ENCODE results near the gene LGI4. TPM values are rescaled to one million over a fixed set of nuclear protein-coding genes. Genes with fewer than 3 reads are reported as not detected.
"Not testable (repeated sequence)": the region's sequence is repeated elsewhere in the genome, so short reads cannot be mapped to it uniquely, and the experiment has no call there.

The LGI4 gene
- polyA plus RNA-seq, 2 of the 4 experiments (the other 2 are of a cell fraction): 0.06 to 0.09 TPM

DNA sequence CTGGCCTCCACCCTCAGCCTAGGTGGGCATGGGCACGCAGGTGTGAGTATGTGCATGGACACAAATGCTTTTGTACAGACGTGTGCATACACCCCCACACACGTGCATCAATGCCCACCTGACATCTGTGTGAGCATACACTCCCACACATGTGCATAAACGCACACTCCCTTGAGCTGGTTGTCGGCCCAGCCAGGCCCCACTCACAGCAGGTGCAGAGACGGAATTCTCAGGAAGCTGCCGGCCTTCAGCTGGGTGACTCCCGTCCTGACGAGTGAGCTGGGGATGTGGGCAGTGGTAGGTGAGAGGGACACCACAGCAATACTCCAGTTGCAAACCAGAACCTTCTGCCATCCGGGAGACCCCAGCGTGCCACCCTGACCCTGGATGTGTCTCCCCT is 1.0 kb downstream of the LGI4 start:
- 30% methylated on average over 11 of the region's 11 CpGs for WGBS (ENCODE audit: missing lambda C conversion rate)
- H3K27ac ChIP-seq: no peak overlapping the region
- CTCF ChIA-PET: interaction anchor here (0.5 to 11.0 kb wide), 12 partner anchors 9 to 161 kb away, joined by 3 to 148 read pairs (median 50); partner anchors contain the start of genes FXYD3 and FXYD5
- H3K4me1 ChIP-seq: peaks cover 8% of the 10 kb centered on the region; the same call in 2 of the 3 replicates
- ATAC-seq: no peak
- H3K9me3 ChIP-seq: no peaks in the 10 kb centered on the region
- no peak overlapping the region for H3K4me3 ChIP-seq
- FAIRE-seq: no peak
- DNase-seq (ENCODE audit: low read depth in 1 of 2, low spot score in 1 of 2): no peak
- H3K4me2 ChIP-seq: no peak overlapping the region
- POLR2A ChIA-PET: no interaction called here
- no peak for TF ChIP-seq BHLHE40 (IDR thresholded peaks at IDR 0.05; ENCODE audit: low read depth, low read length)
- TF ChIP-seq MYC (IDR thresholded peaks at IDR 0.05; ENCODE audit: borderline replicate concordance, low read length): no peak
- no peak for TF ChIP-seq KDM5A (IDR thresholded peaks at IDR 0.05)
- no peak for TF ChIP-seq SMC3 (IDR thresholded peaks at IDR 0.05)
- TF ChIP-seq, protein P1, sequence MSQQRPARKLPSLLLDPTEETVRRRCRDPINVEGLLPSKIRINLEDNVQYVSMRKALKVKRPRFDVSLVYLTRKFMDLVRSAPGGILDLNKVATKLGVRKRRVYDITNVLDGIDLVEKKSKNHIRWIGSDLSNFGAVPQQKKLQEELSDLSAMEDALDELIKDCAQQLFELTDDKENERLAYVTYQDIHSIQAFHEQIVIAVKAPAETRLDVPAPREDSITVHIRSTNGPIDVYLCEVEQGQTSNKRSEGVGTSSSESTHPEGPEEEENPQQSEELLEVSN (IDR thresholded peaks at IDR 0.05; ENCODE audit: borderline replicate concordance, low read depth): no peak
- no peak for TF ChIP-seq RFX5 (IDR thresholded peaks at IDR 0.05)
- no peak for TF ChIP-seq SREBF2 (IDR thresholded peaks at IDR 0.05)
- TF ChIP-seq, protein P2, sequence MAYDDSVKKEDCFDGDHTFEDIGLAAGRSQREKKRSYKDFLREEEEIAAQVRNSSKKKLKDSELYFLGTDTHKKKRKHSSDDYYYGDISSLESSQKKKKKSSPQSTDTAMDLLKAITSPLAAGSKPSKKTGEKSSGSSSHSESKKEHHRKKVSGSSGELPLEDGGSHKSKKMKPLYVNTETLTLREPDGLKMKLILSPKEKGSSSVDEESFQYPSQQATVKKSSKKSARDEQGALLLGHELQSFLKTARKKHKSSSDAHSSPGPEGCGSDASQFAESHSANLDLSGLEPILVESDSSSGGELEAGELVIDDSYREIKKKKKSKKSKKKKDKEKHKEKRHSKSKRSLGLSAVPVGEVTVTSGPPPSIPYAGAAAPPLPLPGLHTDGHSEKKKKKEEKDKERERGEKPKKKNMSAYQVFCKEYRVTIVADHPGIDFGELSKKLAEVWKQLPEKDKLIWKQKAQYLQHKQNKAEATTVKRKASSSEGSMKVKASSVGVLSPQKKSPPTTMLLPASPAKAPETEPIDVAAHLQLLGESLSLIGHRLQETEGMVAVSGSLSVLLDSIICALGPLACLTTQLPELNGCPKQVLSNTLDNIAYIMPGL (CRISPR knock-in tag; IDR thresholded peaks at IDR 0.05; ENCODE audit: borderline replicate concordance): no peak
- TF ChIP-seq, protein P3, sequence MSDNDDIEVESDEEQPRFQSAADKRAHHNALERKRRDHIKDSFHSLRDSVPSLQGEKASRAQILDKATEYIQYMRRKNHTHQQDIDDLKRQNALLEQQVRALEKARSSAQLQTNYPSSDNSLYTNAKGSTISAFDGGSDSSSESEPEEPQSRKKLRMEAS (IDR thresholded peaks at IDR 0.05): no peak
- TF ChIP-seq HOXA7 (CRISPR knock-in tag; IDR thresholded peaks at IDR 0.05): no peak
- no peak for TF ChIP-seq TFCP2L1 (CRISPR knock-in tag; IDR thresholded peaks at IDR 0.05)
- TF ChIP-seq CHD4 (IDR thresholded peaks at IDR 0.05; ENCODE audit: borderline replicate concordance): no peak
- TF ChIP-seq NR3C1 (IDR thresholded peaks at IDR 0.05): no peak
- TF ChIP-seq, protein P4, sequence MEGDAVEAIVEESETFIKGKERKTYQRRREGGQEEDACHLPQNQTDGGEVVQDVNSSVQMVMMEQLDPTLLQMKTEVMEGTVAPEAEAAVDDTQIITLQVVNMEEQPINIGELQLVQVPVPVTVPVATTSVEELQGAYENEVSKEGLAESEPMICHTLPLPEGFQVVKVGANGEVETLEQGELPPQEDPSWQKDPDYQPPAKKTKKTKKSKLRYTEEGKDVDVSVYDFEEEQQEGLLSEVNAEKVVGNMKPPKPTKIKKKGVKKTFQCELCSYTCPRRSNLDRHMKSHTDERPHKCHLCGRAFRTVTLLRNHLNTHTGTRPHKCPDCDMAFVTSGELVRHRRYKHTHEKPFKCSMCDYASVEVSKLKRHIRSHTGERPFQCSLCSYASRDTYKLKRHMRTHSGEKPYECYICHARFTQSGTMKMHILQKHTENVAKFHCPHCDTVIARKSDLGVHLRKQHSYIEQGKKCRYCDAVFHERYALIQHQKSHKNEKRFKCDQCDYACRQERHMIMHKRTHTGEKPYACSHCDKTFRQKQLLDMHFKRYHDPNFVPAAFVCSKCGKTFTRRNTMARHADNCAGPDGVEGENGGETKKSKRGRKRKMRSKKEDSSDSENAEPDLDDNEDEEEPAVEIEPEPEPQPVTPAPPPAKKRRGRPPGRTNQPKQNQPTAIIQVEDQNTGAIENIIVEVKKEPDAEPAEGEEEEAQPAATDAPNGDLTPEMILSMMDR (IDR thresholded peaks at IDR 0.05): no peak
- TF ChIP-seq MAFK (IDR thresholded peaks at IDR 0.05; ENCODE audit: partially characterized antibody): no peak

DNA sequence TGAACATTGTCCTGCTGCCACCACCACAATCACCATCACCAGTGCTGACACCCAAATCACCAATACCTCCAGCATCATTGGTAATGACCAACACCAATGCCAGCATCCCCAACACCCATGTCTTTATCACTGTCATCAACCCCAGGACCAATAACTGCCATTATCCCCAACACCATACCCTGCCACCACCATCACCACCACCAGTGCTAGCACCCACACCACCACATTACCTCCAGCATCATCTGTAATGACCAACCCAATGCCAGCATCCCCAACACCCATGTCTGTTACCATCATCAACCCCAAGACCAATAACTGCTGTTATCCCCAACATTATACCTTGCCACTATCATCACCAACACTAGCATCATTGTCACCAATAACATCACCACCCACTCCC is 2.6 kb downstream of the LGI4 start:
- H3K4me1 ChIP-seq: peaks cover 8% of the 10 kb centered on the region; the same call in 2 of the 3 replicates
- TF ChIP-seq KDM1A (IDR thresholded peaks at IDR 0.05; ENCODE audit: low read depth) (no peak), POLR2AphosphoS2 (conservative IDR thresholded peaks at IDR 0.05; ENCODE audit: low read length) (no peak)
- no peak overlapping the region for H3K4me2 ChIP-seq
- no peak overlapping the region for H3K4me3 ChIP-seq
- no peak for FAIRE-seq
- ChIA-PET POLR2A (no interaction called here), CTCF (interaction anchor here (0.6 to 1.0 kb wide), 2 partner anchors 10 to 18 kb away, joined by 3 to 6 read pairs; no protein-coding TSS in a partner anchor)
- H3K27ac ChIP-seq: no peak overlapping the region
- no peaks in the 10 kb centered on the region for H3K9me3 ChIP-seq
- ATAC-seq: no peak
- no peak for DNase-seq (ENCODE audit: low read depth in 1 of 2, low spot score in 1 of 2)

DNA sequence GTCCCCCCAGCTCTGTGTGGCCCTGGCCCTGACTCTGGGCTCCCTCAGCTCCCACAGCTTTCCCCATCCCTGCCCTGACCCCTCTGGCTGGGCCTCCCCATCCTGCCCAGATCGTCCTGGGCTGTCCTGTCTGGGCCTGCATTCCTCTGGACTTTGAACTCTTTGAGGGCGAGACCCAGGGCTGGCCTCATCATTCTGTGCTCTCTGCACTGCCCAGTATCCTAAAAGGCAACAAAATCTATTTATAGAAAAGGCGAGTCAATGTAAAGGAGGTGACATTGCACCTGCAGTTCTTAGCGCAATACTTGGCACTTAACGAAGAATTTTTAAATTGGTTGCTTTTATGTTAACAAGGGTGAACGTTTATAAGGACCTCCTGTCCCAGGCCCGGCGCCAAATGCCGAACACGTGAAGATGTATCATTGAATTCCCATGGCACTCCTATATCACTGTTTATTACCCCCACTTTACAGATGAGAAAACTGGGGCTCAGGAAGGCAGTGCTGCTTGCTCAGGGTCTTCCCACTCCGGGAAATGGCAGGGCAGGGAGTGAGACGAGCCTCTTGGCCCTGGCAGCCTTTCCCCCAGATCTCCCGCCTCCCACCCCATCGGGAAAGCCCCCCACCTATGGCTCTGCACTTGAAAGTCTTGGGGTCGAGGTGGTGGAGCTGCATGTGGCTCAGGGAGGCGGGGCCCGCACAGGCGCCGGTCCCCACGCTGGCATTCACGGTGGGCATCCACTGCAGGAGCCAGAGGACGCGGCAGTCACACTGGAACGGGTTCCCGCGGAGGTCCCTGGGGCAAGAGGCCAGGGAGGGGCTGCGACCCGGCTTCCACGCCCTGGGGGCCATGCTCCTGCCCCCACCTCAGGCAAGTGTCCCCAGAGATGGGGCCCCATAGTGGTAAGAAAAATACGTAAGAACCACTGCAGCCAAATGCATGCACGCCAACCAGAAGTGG is 3.8 kb downstream of the LGI4 start:
- Histone ChIP-seq H3K4me3 (no peak overlapping the region), H3K4me1 (peaks cover 3% of the 10 kb centered on the region; the same call in 1 of the 3 replicates), H3K9me3 (no peaks in the 10 kb centered on the region), H3K27ac (peak overlapping the region in 1 of 2 experiments; percentile 1; a peak in 1 of 6 replicates), H3K4me2 (no peak overlapping the region)
- no peak for TF ChIP-seq FOXS1 (CRISPR knock-in tag; IDR thresholded peaks at IDR 0.05)
- no peak for TF ChIP-seq PHF8 (IDR thresholded peaks at IDR 0.05; ENCODE audit: borderline replicate concordance, low read depth)
- TF ChIP-seq ZC3H11A (IDR thresholded peaks at IDR 0.05): no peak
- TF ChIP-seq, protein P5, sequence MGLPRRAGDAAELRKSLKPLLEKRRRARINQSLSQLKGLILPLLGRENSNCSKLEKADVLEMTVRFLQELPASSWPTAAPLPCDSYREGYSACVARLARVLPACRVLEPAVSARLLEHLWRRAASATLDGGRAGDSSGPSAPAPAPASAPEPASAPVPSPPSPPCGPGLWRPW (IDR thresholded peaks at IDR 0.05): no peak
- no peak for TF ChIP-seq ESRRA (IDR thresholded peaks at IDR 0.05; ENCODE audit: borderline replicate concordance, low read length)
- CTCF ChIA-PET: interaction anchor here (0.9 to 1.8 kb wide), 5 partner anchors 11 to 80 kb away, joined by 3 to 6 read pairs (median 4); no protein-coding TSS in a partner anchor
- FAIRE-seq (no peak), DNase-seq (ENCODE audit: low read depth in 1 of 2, low spot score in 1 of 2) (no peak), ATAC-seq (no peak)
- 70% methylated on average over 31 of the region's 31 CpGs for WGBS (ENCODE audit: missing lambda C conversion rate)
- POLR2A ChIA-PET: no interaction called here

DNA sequence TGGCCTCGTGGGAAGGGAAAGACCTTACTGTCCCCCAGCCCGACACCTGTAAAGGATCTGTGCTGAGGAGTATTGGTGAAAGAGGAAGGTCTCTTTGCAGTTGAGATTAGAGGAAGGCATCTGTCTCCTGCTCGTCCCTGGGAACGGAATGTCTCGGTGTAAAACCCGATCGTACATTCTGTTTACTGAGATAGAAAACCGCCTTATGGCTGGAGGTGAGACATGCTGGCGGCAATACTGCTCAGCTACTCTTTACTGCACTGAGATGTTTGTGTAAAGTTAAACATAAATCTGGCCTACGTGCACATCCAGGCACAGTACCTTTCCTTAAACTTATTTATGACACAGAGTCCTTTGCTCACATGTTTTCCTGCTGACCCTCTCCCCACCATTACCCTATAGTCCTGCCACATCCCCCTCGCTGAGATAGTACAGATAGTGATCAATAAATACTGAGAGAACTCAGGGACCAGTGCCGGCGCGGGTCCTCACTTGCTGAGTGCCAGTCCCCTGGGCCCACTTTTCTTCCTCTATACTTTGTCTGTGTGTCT is 5.1 kb downstream of the LGI4 start:
- peak; percentile 18 for FAIRE-seq
- WGBS (ENCODE audit: missing lambda C conversion rate): 46% methylated on average over 14 of the region's 14 CpGs
- H3K9me3 ChIP-seq; POLR2A ChIA-PET; H3K4me3 ChIP-seq; DNase-seq (ENCODE audit: low read depth in 1 of 2, low spot score in 1 of 2); H3K4me1 ChIP-seq; ATAC-seq: not testable (repeated sequence)
- Histone ChIP-seq H3K27ac (peak overlapping the region in 1 of 2 experiments; percentile 15; a peak in 1 of 6 replicates), H3K4me2 (peak overlapping the region; percentile 9; the same call in 1 of the 3 replicates)
- CTCF ChIA-PET: interaction anchor here (0.9 to 1.8 kb wide), 3 partner anchors 14 to 79 kb away, joined by 3 to 6 read pairs (median 3); no protein-coding TSS in a partner anchor

Measured in A549 (cell line).